Fibroblast of mammary gland (primary cell): ENCODE data around the gene KIFC1.
"Not testable (repeated sequence)": the region's sequence is repeated elsewhere in the genome, so short reads cannot be mapped to it uniquely, and the experiment has no call there.

Experiments used
- DNase-seq: peaks from one replicate; pipeline ENCODE4 v3.0.0-alpha.2; 2010; ENCODE audit warnings: low read depth
- H3K4me3 ChIP-seq: 2 replicates; pipeline ENCODE4 v1.5.1; 2011; ENCODE audit warnings: low read depth, mild to moderate bottlenecking, low read length, moderate library complexity; ENCODE audit not compliant: control insufficient read depth
- TF ChIP-seq, protein P1 (sequence below): conservative IDR thresholded peaks from 2 replicates; pipeline ENCODE4 v1.5.1; 2011; ENCODE audit warnings: low read depth, low read length, inconsistent platforms; ENCODE audit not compliant: control insufficient read depth, insufficient read depth

The KIFC1 gene

DNA sequence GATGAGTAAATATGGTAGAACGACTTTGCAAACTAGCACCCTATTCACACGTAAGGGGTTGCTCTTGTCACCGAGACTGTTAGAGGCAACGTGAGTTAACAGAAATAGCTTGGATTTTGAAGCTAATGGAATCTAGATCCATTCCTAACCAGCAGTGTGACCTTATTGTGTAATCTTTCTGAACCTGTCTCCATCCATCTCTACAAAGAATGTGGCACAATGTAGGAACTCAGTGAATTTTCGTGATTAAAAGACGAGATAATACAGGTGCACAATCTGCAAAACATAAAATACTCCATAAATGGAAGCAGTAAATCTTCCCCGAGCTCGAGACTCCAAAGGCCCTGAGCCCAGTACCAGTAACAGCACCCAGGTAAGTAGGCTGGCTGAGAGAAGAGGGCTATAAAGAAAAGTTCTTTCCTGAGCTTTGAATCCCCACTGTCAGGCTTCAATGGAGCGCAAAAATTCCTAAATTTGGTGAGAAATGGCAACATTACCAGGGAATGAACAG is 801 bp upstream of the KIFC1 start:
- no peak for DNase-seq
- H3K4me3 ChIP-seq: peak overlapping the region; percentile 23
- TF ChIP-seq, protein P1, sequence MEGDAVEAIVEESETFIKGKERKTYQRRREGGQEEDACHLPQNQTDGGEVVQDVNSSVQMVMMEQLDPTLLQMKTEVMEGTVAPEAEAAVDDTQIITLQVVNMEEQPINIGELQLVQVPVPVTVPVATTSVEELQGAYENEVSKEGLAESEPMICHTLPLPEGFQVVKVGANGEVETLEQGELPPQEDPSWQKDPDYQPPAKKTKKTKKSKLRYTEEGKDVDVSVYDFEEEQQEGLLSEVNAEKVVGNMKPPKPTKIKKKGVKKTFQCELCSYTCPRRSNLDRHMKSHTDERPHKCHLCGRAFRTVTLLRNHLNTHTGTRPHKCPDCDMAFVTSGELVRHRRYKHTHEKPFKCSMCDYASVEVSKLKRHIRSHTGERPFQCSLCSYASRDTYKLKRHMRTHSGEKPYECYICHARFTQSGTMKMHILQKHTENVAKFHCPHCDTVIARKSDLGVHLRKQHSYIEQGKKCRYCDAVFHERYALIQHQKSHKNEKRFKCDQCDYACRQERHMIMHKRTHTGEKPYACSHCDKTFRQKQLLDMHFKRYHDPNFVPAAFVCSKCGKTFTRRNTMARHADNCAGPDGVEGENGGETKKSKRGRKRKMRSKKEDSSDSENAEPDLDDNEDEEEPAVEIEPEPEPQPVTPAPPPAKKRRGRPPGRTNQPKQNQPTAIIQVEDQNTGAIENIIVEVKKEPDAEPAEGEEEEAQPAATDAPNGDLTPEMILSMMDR: no peak

DNA sequence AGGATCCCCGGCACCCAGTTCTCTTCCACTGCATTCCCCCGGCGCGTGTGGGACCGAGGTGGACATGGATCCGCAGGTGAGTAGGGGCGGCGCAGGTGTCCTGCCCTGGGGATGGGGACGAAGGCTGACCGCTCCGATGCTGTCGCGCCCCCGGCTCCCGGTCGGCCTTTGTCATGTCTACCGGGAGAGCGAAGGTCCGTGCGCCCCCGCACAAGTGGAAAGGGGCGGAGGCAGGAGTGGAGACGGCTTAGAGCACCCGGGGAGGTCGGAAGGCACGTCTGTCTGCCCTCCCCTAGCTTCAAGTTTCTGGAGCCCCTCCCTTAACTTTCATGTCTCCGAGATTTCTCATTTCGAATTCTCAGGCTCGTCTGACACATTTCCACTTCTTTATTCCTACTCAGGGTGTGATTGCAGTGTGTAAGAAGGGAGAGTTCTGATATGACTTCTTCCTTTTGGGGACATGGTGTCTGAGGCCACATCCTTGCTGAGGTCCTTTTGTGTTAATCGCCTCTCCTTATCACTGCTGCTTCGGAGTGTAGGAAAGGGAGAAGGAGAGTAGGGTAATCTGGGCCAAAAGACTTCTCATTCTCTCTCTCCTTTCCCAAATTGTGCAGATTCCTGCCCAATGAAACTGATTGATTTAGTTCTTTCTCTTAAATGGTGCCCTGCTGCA is 435 bp downstream of the KIFC1 start:
- peak overlapping the region; percentile 92 for H3K4me3 ChIP-seq
- DNase-seq: peak; percentile 50
- TF ChIP-seq, protein P1: no peak

- no peak for DNase-seq
- H3K4me3 ChIP-seq: peak overlapping the region; percentile 92
- TF ChIP-seq, protein P1: no peak
Measured at GRCh38 chr6:33392595-33392948, 949 bp downstream of the KIFC1 start.

GRCh38 chr6:33392979-33393378 is 1.4 kb downstream of the KIFC1 start:
- peak overlapping the region; percentile 92 for H3K4me3 ChIP-seq
- no peak for DNase-seq
- TF ChIP-seq, protein P1: no peak

DNA sequence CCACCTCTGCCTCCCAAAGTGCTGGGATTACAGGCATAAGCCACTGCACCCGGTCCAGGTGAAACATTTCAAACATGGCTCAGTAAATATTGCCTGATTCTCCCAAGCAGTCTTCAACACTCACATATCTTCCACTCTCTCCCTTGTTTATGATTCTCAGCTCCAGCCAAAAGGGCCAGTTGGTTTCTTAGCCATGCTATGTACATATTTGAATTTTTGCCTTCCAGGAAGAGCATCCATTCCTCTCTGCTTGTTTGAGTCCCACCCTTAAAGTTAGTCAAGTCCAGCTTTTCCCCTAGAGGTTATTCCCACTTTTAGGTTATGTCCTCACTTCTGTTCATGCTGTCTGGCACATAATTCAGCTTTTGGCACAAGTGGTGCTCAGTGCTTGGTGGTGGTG is 5.9 kb downstream of the KIFC1 start:
- TF ChIP-seq, protein P1: no peak
- no peak overlapping the region for H3K4me3 ChIP-seq
- DNase-seq: no peak

GRCh38 chr6:33398601-33399000 is 7.0 kb downstream of the KIFC1 start:
- DNase-seq: not testable (repeated sequence)

GRCh38 chr6:33399881-33400280 is 8.3 kb downstream of the KIFC1 start:
- H3K4me3 ChIP-seq: not testable (repeated sequence)

More at GRCh38 chr6:33398601-33399000, 7.0 kb downstream of the KIFC1 start:
- not testable (repeated sequence) for H3K4me3 ChIP-seq

DNA sequence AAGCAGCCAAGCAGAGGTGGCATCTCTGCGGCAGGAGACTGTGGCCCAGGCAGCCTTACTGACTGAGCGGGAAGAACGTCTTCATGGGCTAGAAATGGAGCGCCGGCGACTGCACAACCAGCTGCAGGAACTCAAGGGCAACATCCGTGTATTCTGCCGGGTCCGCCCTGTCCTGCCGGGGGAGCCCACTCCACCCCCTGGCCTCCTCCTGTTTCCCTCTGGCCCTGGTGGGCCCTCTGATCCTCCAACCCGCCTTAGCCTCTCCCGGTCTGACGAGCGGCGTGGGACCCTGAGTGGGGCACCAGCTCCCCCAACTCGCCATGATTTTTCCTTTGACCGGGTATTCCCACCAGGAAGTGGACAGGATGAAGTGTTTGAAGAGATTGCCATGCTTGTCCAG is 13.3 kb downstream of the KIFC1 start:
- H3K4me3 ChIP-seq: no peak overlapping the region
- DNase-seq: no peak
- TF ChIP-seq, protein P1: no peak

More at GRCh38 chr6:33399881-33400280, 8.3 kb downstream of the KIFC1 start:
- DNase-seq: not testable (repeated sequence)
